GM03348 (cell line): ENCODE data around the gene TPX2.

ENCODE experiments used
- DNase-seq: peaks from one replicate; pipeline ENCODE4 v3.0.0; 2012; ENCODE audit warnings: low spot score

TPX2 gene, protein sequence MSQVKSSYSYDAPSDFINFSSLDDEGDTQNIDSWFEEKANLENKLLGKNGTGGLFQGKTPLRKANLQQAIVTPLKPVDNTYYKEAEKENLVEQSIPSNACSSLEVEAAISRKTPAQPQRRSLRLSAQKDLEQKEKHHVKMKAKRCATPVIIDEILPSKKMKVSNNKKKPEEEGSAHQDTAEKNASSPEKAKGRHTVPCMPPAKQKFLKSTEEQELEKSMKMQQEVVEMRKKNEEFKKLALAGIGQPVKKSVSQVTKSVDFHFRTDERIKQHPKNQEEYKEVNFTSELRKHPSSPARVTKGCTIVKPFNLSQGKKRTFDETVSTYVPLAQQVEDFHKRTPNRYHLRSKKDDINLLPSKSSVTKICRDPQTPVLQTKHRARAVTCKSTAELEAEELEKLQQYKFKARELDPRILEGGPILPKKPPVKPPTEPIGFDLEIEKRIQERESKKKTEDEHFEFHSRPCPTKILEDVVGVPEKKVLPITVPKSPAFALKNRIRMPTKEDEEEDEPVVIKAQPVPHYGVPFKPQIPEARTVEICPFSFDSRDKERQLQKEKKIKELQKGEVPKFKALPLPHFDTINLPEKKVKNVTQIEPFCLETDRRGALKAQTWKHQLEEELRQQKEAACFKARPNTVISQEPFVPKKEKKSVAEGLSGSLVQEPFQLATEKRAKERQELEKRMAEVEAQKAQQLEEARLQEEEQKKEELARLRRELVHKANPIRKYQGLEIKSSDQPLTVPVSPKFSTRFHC

GRCh38 chr20:31738729-31739549 lies at the start of gene TPX2:
TSS of gene TPX2 (plus strand) at chr20:31739290. CDS start at chr20:31757477, 18,187 bp downstream.
- DNase-seq, result peak; percentile 97

GRCh38 chr20:31690124-31690666 lies 48.9 kb upstream of the TPX2 start:
- no peak for DNase-seq

GRCh38 chr20:31691646-31692275 lies 47.3 kb upstream of the TPX2 start:
- DNase-seq, result peak; percentile 58

DNA sequence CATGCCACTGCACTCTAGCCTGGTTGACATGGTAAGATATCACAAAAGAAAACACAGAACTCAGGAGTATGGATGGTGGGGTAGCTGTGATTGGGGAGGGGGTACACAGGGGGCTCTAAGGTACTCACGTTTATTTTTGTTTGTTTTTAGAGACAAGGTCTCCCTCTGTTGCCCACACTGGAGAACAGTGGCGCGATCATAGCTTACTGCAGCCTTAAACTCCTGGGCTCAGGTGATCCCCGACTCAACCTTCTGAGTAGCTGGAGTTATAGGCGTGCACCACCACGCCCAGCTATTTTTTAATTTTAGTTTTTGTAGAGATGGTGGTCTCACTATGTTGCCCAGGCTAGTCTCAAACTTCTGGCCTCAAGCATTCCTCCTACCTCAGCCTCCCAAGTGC lies 45.7 kb upstream of the TPX2 start:
- DNase-seq, result no peak

DNA sequence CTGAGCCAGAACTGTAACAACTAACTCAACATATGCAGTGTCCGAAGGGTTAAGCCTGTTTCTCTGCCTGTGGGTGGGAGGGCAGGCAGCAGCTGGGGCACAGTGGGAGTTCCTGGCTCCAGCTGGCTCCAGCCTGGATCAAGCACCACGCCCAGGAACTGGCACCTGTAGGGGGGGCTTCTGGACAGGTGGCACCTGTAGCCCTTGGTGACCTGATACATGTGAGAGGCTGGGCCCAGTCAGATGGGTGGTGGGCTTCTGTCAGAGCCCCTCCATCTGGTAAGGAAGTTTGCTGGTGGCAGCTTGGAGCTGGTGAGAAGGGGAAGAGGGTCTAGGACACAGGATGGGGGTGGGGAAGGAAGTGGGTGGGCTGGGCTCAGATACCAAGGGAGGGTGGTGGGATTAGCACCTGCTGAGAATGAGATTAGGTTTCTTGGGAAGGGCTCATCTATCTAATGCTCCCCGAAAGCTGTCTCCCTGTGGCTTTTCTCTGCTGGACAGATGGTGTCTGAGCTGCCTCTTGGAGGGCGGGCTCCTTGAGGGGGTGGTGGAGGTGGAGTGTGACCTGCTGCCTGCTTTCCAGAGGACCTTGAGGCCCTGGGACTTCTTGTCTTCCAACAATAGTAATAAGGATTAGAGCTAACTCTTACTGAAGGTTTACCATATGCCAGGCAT lies 45.0 kb upstream of the TPX2 start:
- no peak for DNase-seq

GRCh38 chr20:31694842-31695593 lies 44.1 kb upstream of the TPX2 start:
- no peak for DNase-seq

- peak; percentile 69 for DNase-seq
These were observed 43.0 kb upstream of the TPX2 start for GRCh38 chr20:31695849-31696804.

DNA sequence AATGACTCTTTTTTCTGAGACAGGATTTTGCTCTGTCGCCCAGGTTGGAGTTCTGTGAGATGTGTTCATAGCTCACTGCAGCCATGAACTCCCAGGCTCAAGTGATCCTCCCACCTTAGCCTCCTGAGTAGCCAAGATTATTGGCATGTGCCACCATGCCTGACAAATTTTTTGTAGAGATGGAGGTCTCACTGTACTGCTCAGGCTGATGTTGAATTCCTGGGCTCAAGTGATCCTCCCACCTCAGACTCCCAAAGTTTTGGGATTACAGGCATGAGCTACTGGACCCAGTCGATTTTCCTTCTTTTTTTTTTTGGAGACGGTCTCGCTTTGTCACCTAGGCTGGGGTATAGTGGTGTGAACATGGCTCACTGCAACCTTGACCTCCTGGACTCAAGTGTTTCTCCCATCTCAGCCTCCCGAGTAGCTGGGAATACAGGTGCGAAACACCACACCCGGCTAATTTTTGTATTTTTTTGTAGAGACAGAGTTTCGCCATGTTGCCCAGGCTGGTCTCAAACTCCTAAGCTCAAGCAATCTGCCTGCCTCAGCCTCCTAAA lies 40.8 kb upstream of the TPX2 start:
- no peak for DNase-seq

- DNase-seq, result peak; percentile 89
These were observed 40.0 kb upstream of the TPX2 start for GRCh38 chr20:31698803-31699718.

GRCh38 chr20:31699801-31700728 lies 39.0 kb upstream of the TPX2 start:
- no peak for DNase-seq

DNA sequence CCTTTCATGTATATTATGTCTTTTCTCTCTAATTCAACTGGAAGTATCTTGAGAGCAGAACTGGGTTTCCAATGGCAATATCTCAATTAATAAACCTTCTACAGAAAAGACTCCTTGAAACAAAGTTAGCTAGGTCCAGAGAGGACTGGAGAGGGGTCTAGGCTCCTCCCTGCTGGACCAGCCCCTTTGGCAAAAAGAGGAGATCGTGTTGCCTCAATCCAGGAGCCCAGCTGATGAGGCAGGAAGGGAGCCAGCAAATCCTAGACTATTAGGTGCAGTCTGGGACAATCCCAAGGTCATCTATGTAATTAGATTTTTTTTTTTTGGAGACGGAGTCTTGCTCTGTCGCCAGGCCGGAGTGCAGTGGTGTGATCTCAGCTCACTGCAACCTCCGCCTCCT lies 38.3 kb upstream of the TPX2 start:
- no peak for DNase-seq

GRCh38 chr20:31701591-31701990 lies 37.5 kb upstream of the TPX2 start:
- DNase-seq, result no peak

- peak; percentile 41 for DNase-seq
These were observed 34.6 kb upstream of the TPX2 start for GRCh38 chr20:31704225-31705119.

GRCh38 chr20:31705191-31705590 lies 33.9 kb upstream of the TPX2 start:
- no peak for DNase-seq
